Ovary (tissue), 3 donors: ENCODE measurements around the gene HS3ST6.

Source experiments
- CTCF ChIP-seq, 3 donors: fragments of 450-650 bp in 2 of 3; fragments of 200-600 bp in 1 of 3; IDR thresholded peaks; one replicate each; pipeline versions ENCODE4 v1.5.1 to v1.8.0; 2016 to 2022; ENCODE audit warnings: antibody characterized with exemption in 3 of 3, mild to moderate bottlenecking in 1 of 3
- EP300 ChIP-seq: sonication (generic); formaldehyde crosslinking; IDR thresholded peaks from one replicate; pipeline ENCODE4 v1.6.1; 2017; ENCODE audit warnings: antibody characterized with exemption
- POLR2A ChIP-seq: fragments of 450-650 bp; IDR thresholded peaks from one replicate; pipeline ENCODE4 v1.6.1; 2017; ENCODE audit warnings: antibody characterized with exemption, mild to moderate bottlenecking, moderate library complexity
- donor health status: DM: no; HTN: no; CAD: no.

DNA sequence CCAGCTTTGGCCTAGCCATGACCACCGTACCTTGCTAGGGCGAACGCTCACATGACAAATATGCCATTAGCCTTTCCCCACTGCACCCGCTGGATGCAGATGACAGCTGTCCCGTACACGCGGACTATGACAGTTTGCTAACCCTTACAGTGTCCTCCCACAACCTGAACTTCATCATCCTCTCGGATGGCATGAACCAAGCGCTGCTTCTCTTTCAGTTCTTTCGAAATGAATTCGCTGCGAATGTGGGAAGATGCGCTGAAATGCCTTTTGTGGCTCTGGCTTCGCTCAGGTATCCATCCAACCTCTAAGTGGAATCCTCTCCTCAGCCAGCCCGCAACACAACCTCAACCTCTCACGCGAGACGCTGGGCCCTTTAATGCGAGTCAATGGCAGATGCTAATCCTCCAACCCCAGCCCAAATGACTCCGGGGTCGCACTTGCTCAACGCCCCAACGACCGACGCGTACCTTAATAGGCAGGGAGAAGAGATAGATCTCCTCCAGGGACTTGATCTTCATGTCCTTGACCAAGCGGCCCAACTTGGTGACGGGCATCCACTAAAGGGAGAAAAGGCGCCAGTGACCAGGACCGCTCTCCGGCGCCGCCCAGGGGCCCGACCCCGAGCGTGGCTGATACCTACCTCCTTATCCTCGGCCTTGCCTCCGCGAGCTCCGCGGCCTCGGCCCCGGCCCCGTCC, 45.7 kb upstream of the HS3ST6 start:
- no peak for TF ChIP-seq CTCF (IDR thresholded peaks at IDR 0.05)
- TF ChIP-seq EP300, result no peak
- TF ChIP-seq POLR2A, result no peak
